ENCODE results near the gene ALDOC. TPM values are rescaled to one million over a fixed set of nuclear protein-coding genes. Genes with fewer than 3 reads are reported as not detected.

Gene ALDOC
- total RNA-seq, 2 donors from 2014 or later: 14.4 to 111 TPM

- H3K4me3 ChIP-seq: no peak overlapping the region
- peak; percentile 79 for DNase-seq
Observed at GRCh38 chr17:28524476-28525424, 51.9 kb downstream of the ALDOC start.

GRCh38 chr17:28523876-28524275, 52.8 kb downstream of the ALDOC start:
- Histone ChIP-seq H3K9me3 (no peaks in the 10 kb centered on the region), H3K9ac (ENCODE audit: low read depth in 2 of 2, low read length in 2 of 2) (no peak overlapping the region), H3K27ac (no peak overlapping the region), H3K36me3 (no peaks in the 10 kb centered on the region), H3K4me3 (no peak overlapping the region), H3K4me1 (peaks cover 18% of the 10 kb centered on the region), H3K27me3 (no peaks in the 10 kb centered on the region)
- no peak for DNase-seq
- intact Hi-C loops (cut with DNase I): no loop called here
- TF ChIP-seq CTCF (IDR thresholded peaks at IDR 0.05): no peak

More at GRCh38 chr17:28524476-28525424, 51.9 kb downstream of the ALDOC start:
- Histone ChIP-seq H3K27ac (peak overlapping the region; percentile 63), H3K9ac (ENCODE audit: low read depth in 2 of 2, low read length in 2 of 2) (peak overlapping the region in 1 of 2 donors; percentile 43), H3K27me3 (no peaks in the 10 kb centered on the region), H3K9me3 (no peaks in the 10 kb centered on the region), H3K36me3 (no peaks in the 10 kb centered on the region), H3K4me1 (peaks cover 18% of the 10 kb centered on the region)
- intact Hi-C loops (cut with DNase I): no loop called here
- no peak for TF ChIP-seq CTCF (IDR thresholded peaks at IDR 0.05)

GRCh38 chr17:28523186-28523585, 53.5 kb downstream of the ALDOC start:
- Histone ChIP-seq H3K9me3 (no peaks in the 10 kb centered on the region), H3K36me3 (no peaks in the 10 kb centered on the region), H3K4me1 (peaks cover 11% of the 10 kb centered on the region), H3K9ac (ENCODE audit: low read depth in 2 of 2, low read length in 2 of 2) (no peak overlapping the region), H3K4me3 (no peak overlapping the region), H3K27ac (no peak overlapping the region), H3K27me3 (no peaks in the 10 kb centered on the region)
- no peak for TF ChIP-seq CTCF (IDR thresholded peaks at IDR 0.05)
- intact Hi-C loops (cut with DNase I): no loop called here
- DNase-seq: no peak

Other genes starting within 250 kb of the ALDOC start
- 10 to 100 TPM; 30.9 to 31.5 TPM for gene IFT20, start 241.4 kb downstream of the ALDOC start, total RNA-seq
- 10 to 100 TPM; 29.6 to 39.8 TPM for gene TNFAIP1, start 241.1 kb downstream of the ALDOC start, total RNA-seq
- gene POLDIP2, start 219.4 kb downstream of the ALDOC start, total RNA-seq: 100 to 1,000 TPM in 1 of 2 donors, 10 to 100 TPM in 1; 80.3 to 132 TPM
- not detected for gene SEBOX, start 211.7 kb downstream of the ALDOC start, total RNA-seq
- 1 to 10 TPM in 1 of 2 donors, not detected in 1; 1.8 TPM for gene VTN, start 206.6 kb downstream of the ALDOC start, total RNA-seq
- gene SARM1, start 205.2 kb downstream of the ALDOC start, total RNA-seq: 10 to 100 TPM in 1 of 2 donors, 1 to 10 TPM in 1; 7.7 to 10.8 TPM
- 1 to 10 TPM; 4.3 to 5.4 TPM for gene SLC46A1, start 170.7 kb downstream of the ALDOC start, total RNA-seq
- gene SLC13A2, start 103.3 kb downstream of the ALDOC start, total RNA-seq: 10 to 100 TPM; 24.7 to 40.5 TPM
- gene FOXN1, start 70.5 kb downstream of the ALDOC start, total RNA-seq: under 1 TPM in 1 of 2 donors, not detected in 1; 0.32 TPM
- gene UNC119, start 24.3 kb downstream of the ALDOC start, total RNA-seq: 10 to 100 TPM; 31.4 to 39.8 TPM
- gene PIGS, start 5.4 kb downstream of the ALDOC start, total RNA-seq: 10 to 100 TPM; 71.9 to 82.7 TPM
- gene SPAG5, start 22.1 kb upstream of the ALDOC start, total RNA-seq: 10 to 100 TPM; 25.6 to 81.8 TPM
- gene RSKR, start 37.3 kb upstream of the ALDOC start, total RNA-seq: 10 to 100 TPM in 1 of 2 donors, 1 to 10 TPM in 1; 3.2 to 16.2 TPM
- 100 to 1,000 TPM; 114 to 202 TPM for gene BLTP2, start 68.3 kb upstream of the ALDOC start, total RNA-seq
- gene SDF2, start 85.0 kb upstream of the ALDOC start, total RNA-seq: 10 to 100 TPM; 50.7 to 56.4 TPM
- 10 to 100 TPM; 40.1 to 47.1 TPM for gene SUPT6H, start 85.3 kb upstream of the ALDOC start, total RNA-seq
- 1 to 10 TPM; 1.0 to 2.5 TPM for gene PROCA1, start 135.0 kb upstream of the ALDOC start, total RNA-seq
- gene RAB34, start 141.0 kb upstream of the ALDOC start, total RNA-seq: 10 to 100 TPM in 1 of 2 donors, 1 to 10 TPM in 1; 6.2 to 14.0 TPM
- 1,000 to 10,000 TPM; 1,201 to 1,388 TPM for gene RPL23A, start 143.1 kb upstream of the ALDOC start, total RNA-seq
- gene TLCD1, start 149.3 kb upstream of the ALDOC start, total RNA-seq: 10 to 100 TPM in 1 of 2 donors, 1 to 10 TPM in 1; 5.7 to 20.4 TPM
- 1 to 10 TPM; 3.0 to 6.7 TPM for gene NEK8, start 151.9 kb upstream of the ALDOC start, total RNA-seq
- gene TRAF4, start 167.1 kb upstream of the ALDOC start, total RNA-seq: 100 to 1,000 TPM in 1 of 2 donors, 10 to 100 TPM in 1; 92.1 to 128 TPM